ENCODE results near the gene FAM167B.

- TF ChIP-seq CTCF (IDR thresholded peaks at IDR 0.05; ENCODE audit: low read depth, low read length) (no peak), POLR2A (IDR thresholded peaks at IDR 0.05; ENCODE audit: extremely low read depth, insufficient read length) (no peak), MAX (IDR thresholded peaks at IDR 0.05; ENCODE audit: low read depth, low read length) (no peak), MYC (IDR thresholded peaks at IDR 0.05; ENCODE audit: low read depth, low read length) (no peak)
Measured at GRCh38 chr1:32199717-32200072, 47.3 kb upstream of the FAM167B start.
